PC-9 (cell line): Measurements from ENCODE around the gene CBFA2T3.

ENCODE experiments used
- CTCF ChIP-seq: fragments of 200-600 bp; sonication (generic); conservative IDR thresholded peaks from 2 replicates; pipeline ENCODE4 v1.6.1; 2017; ENCODE audit warnings: mixed run types, antibody characterized with exemption, mild to moderate bottlenecking, moderate library complexity
- EZH2 ChIP-seq: fragments of 200-600 bp; sonication (generic); IDR thresholded peaks from 2 replicates; pipeline ENCODE4 v1.8.0; 2017; ENCODE audit warnings: antibody characterized with exemption, low read depth

DNA sequence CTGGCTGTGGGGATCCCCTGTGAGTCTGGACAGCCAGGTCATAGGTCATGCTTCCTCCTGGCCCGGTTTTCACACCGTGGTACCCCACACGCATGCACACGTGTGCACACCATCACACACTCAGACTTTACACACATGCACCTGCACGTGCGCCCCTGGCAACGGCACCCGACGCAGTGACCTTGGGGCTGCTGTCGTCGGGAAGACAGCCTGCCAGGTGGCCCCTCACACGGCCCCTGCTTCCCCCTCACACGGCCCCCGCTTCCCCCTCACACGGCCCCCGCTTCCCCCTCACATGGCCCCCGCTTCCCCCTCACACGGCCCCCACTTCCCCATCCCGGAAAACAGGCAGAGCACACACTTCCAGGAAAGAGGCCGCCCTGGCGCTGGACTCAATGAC is 45.1 kb downstream of the CBFA2T3 start:
- TF ChIP-seq CTCF (no peak), EZH2 (no peak)
